Activated CD8-positive, alpha-beta memory T cell treated with anti-CD3 and anti-CD28 coated beads, Interleukin-2, amount 50 U/mL, for 24 hours (primary cell): Measurements from ENCODE around the gene ZSCAN2.
"Not testable (repeated sequence)": the region's sequence is repeated elsewhere in the genome, so short reads cannot be mapped to it uniquely, and the experiment has no call there.

ENCODE experiments used
- DNase-seq: peaks from one replicate; pipeline ENCODE4 v3.0.0-alpha.2; 2020; ENCODE audit errors: extremely low read depth

Gene ZSCAN2

DNA sequence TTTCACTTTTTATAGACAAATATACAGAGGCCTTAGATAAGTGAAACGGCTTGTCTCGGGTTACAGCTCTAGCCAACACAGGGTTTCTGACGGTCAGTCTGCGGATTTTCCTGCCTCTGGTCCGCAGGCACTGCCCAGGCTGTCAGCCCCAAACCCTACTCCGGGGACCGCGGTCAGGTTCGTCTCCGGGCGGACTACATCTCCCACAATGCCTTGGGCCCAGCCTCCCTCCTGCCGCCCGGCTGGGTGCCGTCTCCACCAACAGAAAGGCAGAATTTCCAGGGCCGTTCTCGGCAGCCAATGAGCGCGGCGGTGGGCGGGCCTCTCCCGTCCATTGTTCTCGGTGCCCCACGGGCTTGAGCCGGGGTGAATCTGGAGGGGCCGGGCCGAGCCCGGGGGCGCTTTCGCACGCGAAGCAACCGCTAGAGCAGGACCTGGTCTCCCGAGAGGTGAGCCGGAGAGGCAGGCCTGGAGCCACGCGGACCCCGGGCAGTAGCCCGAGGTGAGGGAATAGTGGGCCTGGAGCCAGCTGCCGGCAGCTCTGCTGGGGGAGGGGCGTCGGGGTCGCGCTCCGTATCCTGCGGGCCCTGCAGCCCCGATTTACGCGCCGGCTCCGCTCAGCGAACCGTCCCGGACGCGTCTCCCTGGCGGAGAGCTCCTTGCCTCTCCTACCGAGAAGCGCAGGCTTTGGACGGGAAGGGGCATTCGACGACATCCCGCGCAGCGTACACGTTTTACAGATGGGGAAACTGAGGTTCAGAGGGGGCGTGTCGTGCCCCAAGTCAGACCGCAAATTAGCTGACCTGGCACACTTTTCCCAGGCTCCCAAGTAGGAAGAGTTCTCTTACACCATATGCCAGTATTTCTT, at the start of gene ZSCAN2:
TSS of gene ZSCAN2 (plus strand) at position 323 of the 868 bp plus-strand sequence. CDS start 2,919 bp downstream, outside the sequence.
- peak; percentile 80 for DNase-seq

DNA sequence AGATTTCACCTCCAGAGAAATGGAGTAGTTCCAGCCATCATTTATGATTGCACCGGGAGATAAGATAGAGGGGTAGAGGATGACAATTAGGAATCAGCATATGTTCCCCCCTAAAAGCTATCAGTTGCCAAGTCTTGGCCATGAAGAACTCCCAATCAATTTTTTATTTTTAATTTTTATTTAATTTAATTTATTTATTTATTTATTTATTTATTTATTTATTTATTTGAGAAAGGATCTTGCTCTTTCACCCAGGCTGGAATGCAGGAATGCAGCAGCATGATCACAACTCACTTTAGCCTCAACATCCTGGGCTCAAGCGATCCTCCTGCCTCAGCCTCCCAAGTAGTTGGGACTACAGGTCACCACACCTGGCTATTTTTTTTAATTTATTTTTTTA, 49.2 kb upstream of the ZSCAN2 start:
- not testable (repeated sequence) for DNase-seq

DNA sequence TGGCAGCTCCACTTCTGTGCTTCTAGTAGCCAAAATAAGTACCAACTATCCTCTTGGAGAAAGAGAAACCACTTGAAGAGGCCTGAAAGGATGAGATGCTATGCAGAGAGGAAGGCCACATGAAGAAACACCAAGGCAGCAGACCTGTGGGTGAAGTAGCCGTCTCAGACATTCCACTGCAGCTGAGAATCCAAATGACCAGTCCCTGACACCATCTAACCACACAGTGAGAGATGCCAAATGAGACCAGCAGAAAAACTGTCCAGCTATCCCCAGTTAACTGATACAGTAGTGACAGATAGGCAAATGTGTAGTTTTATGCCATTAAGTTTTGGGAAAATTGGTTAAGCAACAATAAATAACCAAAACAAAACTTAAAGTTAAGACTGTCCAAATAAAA, 47.9 kb upstream of the ZSCAN2 start:
- DNase-seq, result no peak

DNA sequence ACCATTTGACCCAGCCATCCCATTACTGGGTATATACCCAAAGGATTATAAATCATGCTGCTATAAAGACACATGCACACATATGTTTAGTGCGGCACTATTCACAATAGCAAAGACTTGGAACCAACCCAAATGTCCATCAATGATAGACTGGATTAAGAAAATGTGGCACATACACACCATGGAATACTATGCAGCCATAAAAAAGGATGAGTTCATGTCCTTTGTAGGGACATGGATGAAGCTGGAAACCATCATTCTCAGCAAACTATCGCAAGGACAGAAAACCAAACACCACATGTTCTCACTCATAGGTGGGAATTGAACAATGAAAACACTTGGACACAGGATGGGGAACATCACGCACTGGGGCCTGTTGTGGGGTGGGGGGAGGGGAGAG, 44.1 kb upstream of the ZSCAN2 start:
- DNase-seq, result not testable (repeated sequence)

DNA sequence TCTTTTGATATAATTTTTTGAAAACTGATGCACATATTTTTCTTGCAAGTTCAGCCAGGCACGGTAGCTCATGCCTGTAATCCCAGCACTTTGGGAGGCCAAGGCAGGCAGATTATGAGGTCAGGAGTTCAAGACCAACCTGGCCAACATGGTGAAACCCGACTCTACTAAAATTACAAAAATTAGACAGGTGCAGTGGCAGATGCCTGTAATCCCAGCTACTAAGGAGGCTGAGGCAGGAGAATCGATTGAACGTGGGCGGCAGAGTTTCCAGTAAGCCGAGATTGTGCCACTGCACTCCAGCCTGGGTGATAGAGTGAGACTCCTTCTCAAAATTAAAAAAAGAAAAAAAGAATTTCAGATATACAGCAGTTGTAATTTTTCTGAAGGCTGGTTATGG, 32.8 kb upstream of the ZSCAN2 start:
- not testable (repeated sequence) for DNase-seq

DNA sequence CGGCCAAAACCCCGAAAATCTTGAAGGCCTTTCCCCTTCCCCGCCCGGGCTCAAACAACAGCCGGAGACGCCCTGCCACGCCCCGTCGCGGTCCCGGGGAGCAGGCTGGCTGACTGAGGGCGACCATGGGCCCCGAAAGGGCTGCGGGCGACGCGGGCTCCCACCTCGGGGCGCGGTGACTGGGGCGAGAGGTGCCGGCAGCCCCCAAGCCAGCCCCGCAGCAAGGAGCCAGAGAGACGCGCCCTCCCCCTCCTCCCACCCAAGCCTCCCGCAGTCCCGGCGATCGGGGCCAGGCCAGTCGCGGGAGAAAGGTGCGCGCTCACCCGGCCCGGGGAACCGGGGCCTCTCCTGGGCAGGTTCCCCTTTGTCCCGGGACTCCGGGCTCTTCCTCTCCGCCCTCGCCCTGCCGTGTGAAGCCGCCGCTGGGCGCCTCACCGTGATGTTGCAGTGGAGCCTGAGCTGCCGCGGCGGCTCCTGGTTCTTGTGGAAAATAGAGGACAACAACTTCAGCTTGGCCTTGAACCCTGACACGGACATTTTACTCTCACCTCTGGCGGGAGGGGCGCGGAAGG, 30.6 kb upstream of the ZSCAN2 start:
- DNase-seq, result no peak

DNA sequence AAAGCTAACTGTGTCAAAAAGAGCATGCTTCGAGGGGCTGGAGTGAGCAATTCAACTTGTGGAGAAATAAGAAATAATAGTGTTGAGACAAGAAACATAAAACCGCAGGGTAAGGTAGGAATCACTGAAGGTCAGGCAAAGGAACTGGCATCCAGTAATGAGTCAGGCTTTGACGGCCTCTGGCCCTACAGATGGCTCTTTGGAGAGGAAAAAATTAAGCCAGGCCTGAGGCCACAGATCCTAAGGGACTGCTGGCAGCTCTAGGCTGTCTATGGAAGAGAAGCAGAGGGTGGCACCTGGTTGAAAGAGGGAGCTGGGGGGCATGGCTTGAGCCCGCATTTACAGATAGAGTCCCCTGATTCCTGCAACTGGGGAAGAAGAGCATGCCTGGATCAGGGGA, 28.6 kb upstream of the ZSCAN2 start:
- DNase-seq, result no peak

DNA sequence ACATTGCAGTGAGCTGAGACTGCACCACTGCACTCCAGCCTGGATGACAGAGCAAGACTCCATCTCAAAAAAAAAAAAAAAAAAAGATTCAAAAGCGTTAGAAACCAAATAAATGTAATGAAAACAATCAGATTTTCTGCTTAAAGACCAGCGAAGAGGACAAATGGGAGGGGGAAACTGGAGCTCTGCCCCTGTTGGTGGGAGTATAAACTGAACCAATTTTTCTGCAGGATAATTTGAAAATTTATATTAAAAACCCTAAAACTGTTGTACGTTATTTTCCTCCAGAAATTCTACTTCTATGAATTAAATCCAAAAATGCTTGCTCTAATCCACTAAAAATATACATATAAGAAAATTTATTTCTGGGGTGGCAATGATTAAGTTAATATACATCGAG, 25.3 kb upstream of the ZSCAN2 start:
- DNase-seq, result no peak

DNA sequence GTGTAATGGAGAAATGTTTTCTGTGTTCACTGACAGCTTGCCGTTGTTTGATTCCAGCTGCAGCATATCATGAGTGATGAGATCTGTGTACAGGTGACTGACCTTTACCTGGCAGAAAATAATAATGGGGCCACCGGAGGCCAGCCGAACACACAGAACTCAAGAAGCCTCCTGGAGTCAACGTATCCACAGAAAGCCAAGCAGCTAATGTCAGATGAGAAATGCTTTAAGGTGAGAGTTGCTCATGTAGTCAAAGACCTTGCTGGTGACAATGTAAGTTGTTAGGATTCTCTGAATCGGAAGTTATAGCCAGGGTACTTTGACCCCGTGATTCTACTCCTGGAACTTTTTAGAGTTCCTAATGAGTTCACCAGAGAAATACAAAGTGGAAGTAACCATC, 22.9 kb upstream of the ZSCAN2 start:
- not testable (repeated sequence) for DNase-seq

DNA sequence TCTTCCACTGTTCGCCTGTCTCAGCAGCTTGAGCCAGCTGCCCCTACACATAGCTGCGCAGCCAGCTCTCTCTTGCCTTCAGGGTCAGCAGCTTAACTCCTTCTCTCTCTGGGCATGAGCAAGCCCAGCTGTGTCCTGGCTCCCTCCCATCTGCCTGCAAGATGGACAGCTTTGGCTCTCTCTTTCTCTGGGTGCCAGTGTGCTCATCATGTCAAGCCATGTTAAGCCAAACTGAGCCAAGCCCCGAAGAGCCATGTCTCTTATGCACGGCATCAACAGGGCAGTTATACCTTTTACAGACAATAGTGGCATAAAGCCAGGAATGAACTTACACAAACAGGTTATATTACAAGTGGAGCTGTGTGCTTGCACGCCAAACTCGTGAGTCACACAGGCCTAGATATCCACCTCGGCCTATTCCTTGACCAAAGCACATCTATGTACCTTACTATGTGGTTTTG, 21.5 kb upstream of the ZSCAN2 start:
- DNase-seq, result not testable (repeated sequence)

DNA sequence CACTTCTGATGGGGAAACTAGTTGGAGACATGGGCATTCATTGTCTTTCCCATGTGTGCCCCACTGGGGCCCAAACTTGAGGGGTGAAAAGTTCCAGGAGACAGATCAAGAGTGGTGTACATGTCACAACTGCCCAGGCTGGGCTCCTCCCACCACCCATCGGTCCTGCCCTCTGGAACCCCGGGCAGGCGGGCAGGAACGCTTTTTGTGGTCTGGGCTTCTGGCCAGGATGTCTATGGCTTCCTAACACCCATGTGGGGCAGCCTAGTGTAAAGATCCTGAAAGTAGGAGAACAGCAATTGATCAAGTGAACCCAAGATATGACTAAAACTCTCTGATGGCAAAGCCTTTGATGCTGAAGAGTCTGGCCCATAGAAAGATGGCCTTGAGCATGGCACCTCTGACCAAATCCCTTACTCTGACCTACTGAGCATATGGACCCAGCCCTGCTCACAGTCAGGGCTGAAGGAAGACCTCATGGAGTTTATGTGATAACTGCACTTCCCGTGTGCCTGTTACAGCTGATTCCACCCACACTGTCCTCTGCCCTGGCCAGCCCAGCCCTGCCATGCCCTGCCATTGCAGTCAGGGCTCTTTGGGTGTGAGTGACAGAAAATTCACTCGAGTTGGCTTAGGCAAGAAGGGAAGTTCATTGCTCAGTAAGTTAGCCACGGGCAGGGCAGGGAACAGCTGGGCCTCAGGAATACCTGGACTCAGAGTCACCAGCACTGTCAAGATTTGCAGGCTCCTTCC, 19.0 kb upstream of the ZSCAN2 start:
- DNase-seq, result not testable (repeated sequence)

DNA sequence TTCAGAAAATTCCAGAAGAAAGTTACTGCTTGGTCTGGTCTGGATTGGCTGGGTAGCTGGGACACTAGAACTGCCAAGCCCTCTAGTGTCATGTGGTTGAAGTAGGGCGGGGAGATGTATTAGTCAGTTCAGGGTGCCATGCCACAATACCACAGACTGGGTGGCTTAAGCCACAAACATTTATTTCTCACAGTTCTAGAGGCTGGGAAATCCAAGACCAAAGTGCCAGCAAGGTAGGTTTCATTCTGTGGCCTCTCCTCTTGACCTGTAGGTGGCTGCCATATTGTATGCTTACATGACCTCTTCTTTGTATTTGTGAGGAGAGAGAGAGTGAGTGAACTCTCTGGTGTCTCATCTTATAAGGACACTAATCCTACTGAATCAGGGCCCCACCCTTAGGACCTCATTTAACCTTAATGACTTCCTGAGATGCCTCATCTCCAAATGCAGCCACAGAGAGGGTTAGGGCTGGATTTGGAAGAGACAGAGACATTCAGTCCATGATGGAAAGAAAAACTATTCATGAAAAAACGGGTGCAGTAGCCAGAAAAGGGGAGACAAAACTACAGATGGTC, 18.1 kb upstream of the ZSCAN2 start:
- DNase-seq, result no peak

DNA sequence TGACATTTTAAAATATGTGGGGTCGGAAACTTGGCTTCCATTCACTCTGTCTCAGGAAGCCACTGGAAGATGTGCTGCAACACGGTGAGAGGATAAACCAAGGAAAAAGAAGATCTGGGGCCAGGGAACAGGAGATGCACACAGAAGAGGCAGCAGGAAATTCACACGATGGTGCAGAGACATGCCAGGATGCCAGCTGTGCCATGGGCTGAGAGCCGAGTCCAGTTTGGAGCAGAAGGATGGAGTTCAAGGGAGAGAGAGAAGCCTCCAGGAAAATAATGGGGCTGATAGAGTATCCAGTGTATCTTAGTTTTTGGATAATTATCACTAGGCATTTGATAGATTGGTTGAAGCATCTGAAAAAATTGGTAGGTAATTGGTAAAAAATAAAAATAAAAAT, 16.9 kb upstream of the ZSCAN2 start:
- not testable (repeated sequence) for DNase-seq

DNA sequence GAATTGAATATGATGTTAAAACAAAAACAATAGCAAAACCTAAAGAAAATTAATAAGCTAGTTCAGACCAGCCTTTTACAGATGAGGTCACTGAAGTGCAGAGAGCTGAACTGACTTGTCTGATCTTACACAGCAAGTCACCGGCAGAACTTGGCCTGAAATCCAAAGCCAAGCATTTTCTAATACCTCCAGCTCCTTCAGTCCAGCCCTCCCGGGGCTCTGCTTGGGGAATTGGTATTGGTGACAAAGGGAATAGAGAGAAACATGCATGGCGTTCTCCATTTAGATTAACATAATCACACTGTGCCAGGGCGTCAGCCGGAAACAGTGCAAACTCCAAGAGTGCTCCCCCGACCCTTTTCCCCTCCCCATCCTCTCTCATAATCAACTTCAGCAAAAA, 14.1 kb upstream of the ZSCAN2 start:
- no peak for DNase-seq

DNA sequence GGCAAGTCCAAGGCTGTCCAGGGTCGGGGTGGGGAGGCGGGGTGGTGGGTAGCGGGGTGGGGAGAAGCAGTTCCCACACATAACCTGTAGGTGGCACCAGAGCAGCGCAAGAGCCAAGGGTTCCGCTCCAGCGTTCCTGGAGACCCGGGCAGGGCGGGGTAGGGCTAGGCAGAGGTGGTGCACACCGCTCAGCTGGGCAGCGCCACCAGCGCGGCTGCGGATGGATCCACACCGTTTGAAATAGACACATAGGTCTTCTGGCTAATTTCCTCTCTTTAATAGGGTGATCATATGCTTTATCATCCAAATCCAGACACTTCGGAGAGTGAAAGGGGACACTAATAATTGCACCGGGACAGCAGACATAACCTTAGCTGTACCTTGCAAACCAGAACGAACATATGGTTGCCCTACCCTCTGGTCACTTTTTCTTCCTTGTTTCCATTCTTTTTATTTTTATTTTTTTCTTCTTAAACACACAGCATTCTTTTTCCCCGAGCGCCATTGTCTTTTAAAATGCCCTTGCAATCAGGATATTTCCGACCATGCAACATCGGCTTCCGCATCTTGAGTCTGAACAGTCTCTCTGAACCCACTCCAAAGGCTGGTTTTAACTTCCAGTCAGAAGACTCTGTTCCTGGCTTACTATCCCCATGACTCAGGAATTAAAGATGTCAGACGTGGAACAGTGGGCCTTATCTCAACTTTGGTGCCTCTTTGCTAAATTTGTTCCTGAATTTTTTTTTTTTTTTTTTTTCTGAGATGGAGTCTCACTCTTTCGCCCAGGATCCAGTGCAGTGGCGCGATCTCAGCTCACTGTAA, 12.5 kb upstream of the ZSCAN2 start:
- DNase-seq, result peak; percentile 68

DNA sequence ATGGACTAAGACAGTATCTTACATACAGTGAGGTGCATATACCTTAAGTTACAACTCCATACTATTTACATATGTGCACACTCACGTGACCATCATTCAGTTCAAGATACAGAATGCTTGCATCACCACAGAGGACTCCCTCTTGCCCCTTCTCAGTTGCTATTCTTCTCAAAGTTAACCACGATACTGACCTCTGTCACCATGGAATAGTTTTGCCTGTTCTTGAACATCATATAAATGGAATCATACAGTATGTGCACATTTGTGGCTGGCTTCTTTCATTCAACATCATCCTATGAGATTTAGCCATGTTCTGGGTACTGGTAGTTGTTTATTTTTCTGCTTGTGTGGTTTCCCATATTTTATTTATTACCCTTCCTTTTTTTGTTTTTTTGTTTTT, 10.4 kb upstream of the ZSCAN2 start:
- DNase-seq, result no peak

DNA sequence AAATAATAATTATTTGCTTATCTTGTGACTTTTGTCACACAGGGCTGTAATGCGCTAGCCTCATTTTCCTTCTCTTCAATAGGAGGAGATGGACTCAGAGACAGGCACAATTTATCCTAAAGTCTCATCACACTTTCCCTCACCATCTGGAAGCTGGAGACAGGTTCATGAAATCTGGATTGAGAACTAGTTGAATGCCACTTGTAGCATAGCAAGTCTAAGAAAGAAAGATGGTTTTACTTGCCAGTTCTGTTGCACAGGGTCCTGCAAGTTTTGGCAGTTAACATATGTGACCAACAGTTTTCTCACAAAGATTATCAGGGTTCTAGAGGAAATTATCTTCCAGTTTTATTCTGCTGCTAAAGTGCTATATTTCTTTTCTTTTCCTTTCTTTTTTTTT, 9.0 kb upstream of the ZSCAN2 start:
- DNase-seq, result no peak

DNA sequence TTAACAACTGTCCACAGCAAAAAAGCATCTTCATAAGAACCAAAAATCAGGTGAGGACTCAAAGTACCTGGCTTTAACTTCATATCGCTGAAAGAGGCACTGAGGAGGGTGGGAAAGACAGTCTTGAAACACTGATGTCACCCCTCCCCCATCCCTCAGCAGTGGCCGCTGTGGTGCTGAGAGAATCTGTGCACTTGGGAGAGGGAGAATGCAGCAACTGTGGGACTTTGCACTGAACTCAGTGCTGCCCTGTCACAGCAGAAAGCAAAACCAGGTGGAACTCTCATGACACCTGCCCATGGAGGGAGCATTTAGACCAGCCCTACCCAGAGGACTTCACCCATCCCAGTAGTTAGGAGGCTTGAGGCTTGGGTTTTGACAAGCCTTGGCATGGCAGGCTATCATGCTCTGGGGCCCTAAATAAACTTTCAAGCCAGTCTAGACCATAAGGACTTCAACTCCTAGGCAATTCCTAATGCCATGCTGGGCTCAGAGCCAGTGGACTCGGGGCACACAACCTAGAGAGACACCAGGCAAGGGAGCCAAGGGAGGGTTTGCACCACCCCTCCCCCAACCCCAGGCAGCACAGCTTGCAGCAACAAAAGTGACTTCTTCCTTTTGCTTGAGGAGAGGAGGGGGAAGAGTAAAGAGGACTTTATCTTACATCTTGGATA, 6.1 kb upstream of the ZSCAN2 start:
- DNase-seq, result no peak

DNA sequence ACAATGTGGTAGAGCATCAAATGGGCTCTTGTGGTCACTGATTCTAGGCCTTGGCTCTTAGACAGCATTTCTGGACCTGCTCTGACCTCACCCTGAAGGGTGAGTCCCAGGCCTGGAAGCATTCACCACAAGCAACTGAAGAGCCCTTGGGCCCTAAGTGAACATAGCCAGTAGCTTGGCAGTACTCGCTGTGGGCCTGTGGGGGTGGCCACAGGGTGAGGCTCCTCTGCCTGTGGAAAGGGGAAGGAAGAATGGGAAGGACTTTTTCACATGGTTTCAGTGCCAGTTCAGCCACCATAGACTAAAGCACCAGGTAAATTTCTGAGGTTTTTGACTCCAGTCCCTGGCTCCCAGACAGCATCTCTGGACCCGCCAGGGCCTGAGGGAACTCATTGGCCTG, 5.1 kb upstream of the ZSCAN2 start:
- no peak for DNase-seq

DNA sequence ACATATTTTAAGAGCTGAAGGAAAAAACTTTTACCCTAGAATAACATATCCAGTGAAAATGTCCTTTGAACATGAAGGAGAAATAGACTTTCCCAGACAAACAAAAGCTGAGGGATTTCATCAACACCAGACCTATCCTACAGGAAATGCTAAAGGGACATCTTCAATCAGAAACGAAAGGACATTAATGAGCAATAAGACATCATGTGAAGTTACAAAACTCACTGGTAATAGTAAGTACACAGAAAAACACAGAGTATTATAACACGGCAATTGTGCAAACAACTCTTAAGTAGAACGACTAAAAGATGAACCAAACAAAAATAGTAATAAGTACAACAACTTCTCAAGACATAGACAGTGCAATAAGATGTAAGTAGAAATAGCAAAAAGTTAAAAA, 3.5 kb upstream of the ZSCAN2 start:
- DNase-seq, result no peak

DNA sequence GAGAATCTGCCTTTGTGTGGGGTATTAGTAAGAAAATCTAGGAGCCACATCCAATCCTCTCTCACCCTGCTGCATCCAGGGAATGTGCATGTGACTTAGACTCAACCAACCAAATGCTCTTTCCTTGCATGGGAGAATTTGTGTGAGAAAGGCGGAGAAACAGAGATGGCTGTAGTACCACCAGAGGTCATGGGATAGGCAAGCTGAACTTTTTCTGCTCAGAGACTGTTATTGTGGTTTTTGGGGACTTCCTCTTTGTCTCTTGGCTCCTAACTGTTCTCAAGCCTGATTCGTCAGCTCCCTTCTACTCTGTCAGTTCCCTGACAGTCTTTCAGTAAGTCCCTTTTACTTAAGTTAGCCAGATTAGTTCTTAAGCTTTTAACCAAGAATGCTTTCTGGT, 2.6 kb upstream of the ZSCAN2 start:
- no peak for DNase-seq
